SK-N-SH (cell line): Measurements from ENCODE around the gene VASN. TPM values are rescaled to one million over a fixed set of nuclear protein-coding genes. Genes with fewer than 3 reads are reported as not detected.

Experiments used
- CTCF ChIA-PET: fragments of 300-600, 350-600 bp; formaldehyde crosslinking; extraction: SDS; loops from one replicate; lab custom pipeline; 2021; lab: Yijun Ruan, JAX
- POLR2A ChIA-PET: fragments of 350-600 bp; sonication (Branson Sonifier 250); formaldehyde crosslinking; extraction: SDS; loops from one replicate; lab custom pipeline; 2020; ENCODE audit warnings: antibody characterized with exemption, inconsistent platforms; lab: Yijun Ruan, JAX
- DNase-seq: peaks from one replicate; pipeline ENCODE4 v3.0.0; 2012
- H2AFZ ChIP-seq: fragments of 200-600 bp; sonication (generic); 2 replicates; pipeline ENCODE4 v1.8.1; 2016; ENCODE audit warnings: antibody characterized with exemption, mild to moderate bottlenecking, low read depth
- H3F3A ChIP-seq: fragments of 200-600 bp; sonication (generic); replicated peaks from 2 replicates; pipeline ENCODE3; 2016; ENCODE audit warnings: antibody characterized with exemption, mild to moderate bottlenecking; ENCODE audit not compliant: insufficient read depth
- H3K27ac ChIP-seq, 2 experiments: fragments of 200-500 bp in 1 of 2; fragments of 200-600 bp in 1 of 2; sonication (Bioruptor generic) in 1 of 2; sonication (generic), shearing (Covaris generic) in 1 of 2; 2 replicates each; pipeline versions ENCODE4 v1.5.1 to v1.6.1; 2014 to 2016; ENCODE audit warnings: low read depth in 2 of 2, inconsistent platforms in 1 of 2, low read length in 1 of 2, mild to moderate bottlenecking in 1 of 2, mixed read lengths in 1 of 2
- H3K27me3 ChIP-seq: fragments of 200-600 bp; sonication (generic), shearing (Covaris generic); 2 replicates; pipeline ENCODE4 v1.6.1; 2016; ENCODE audit warnings: mixed run types; ENCODE audit not compliant: insufficient read depth
- H3K36me3 ChIP-seq, 2 experiments: fragments of 200-500 bp in 1 of 2; fragments of 200-600 bp in 1 of 2; sonication (Bioruptor generic) in 1 of 2; sonication (generic) in 1 of 2; replicated peaks in 1 of 2; 2 replicates each; pipeline versions ENCODE3 to v1.5.1; 2014 to 2016; ENCODE audit warnings: low read length in 1 of 2, mild to moderate bottlenecking in 1 of 2; ENCODE audit not compliant: insufficient read depth in 2 of 2, control insufficient read depth in 1 of 2
- H3K4me1 ChIP-seq, 2 experiments: fragments of 200-500 bp in 1 of 2; fragments of 200-600 bp in 1 of 2; sonication (Bioruptor generic) in 1 of 2; sonication (generic), shearing (Covaris generic) in 1 of 2; 2 replicates each; pipeline versions ENCODE4 v1.5.1 to v1.6.1; 2014 to 2016; ENCODE audit warnings: low read depth in 1 of 2, low read length in 1 of 2, mixed run types in 1 of 2; ENCODE audit not compliant: insufficient read depth in 2 of 2, control insufficient read depth in 1 of 2
- H3K4me2 ChIP-seq: fragments of 200-600 bp; sonication (generic), shearing (Covaris generic); 2 replicates; pipeline ENCODE4 v1.6.1; 2017; ENCODE audit warnings: mixed run types
- H3K4me3 ChIP-seq, 2 experiments: fragments of 200-500 bp in 1 of 2; fragments of 200-600 bp in 1 of 2; sonication (Bioruptor generic) in 1 of 2; sonication (generic), shearing (Covaris generic) in 1 of 2; 2 replicates each; pipeline versions ENCODE4 v1.5.1 to v1.8.1; 2014 to 2016; ENCODE audit warnings: low read depth in 2 of 2, inconsistent platforms in 1 of 2, low read length in 1 of 2, mild to moderate bottlenecking in 1 of 2, mixed read lengths in 1 of 2, moderate library complexity in 1 of 2
- H3K79me2 ChIP-seq: fragments of 200-600 bp; sonication (generic); 2 replicates; pipeline ENCODE4 v1.8.1; 2017; ENCODE audit warnings: mild to moderate bottlenecking; ENCODE audit not compliant: insufficient read depth
- H3K9ac ChIP-seq: fragments of 200-600 bp; sonication (generic); 2 replicates; pipeline ENCODE4 v1.6.1; 2017; ENCODE audit warnings: mixed run types
- H3K9me2 ChIP-seq: fragments of 200-600 bp; sonication (generic); 2 replicates; pipeline ENCODE4 v1.6.1; 2017; ENCODE audit warnings: mixed run types
- H3K9me3 ChIP-seq: fragments of 200-600 bp; sonication (generic); 2 replicates; pipeline ENCODE4 v1.6.1; 2017; ENCODE audit warnings: mixed run types, mild to moderate bottlenecking, moderate library complexity
- H4K20me1 ChIP-seq: fragments of 200-600 bp; sonication (generic); 2 replicates; pipeline ENCODE4 v1.6.1; 2017; ENCODE audit warnings: mild to moderate bottlenecking, mixed run types; ENCODE audit not compliant: insufficient read depth
- CHD2 ChIP-seq: fragments of 150-350 bp; IDR thresholded peaks from 2 replicates; pipeline ENCODE4 v1.6.1; 2018; ENCODE audit warnings: low read length; ENCODE audit not compliant: partially characterized antibody
- ELF1 ChIP-seq: IDR thresholded peaks from 2 replicates; pipeline ENCODE4 v1.4.0; 2012
- EP300 ChIP-seq, 2 experiments: IDR thresholded peaks; 2 replicates each; pipeline versions ENCODE4 v1.4.0 to v1.6.1; 2012; ENCODE audit warnings: borderline replicate concordance in 1 of 2, low read depth in 1 of 2, low read length in 1 of 2
- FOSL2 ChIP-seq: IDR thresholded peaks from 2 replicates; pipeline ENCODE4 v1.4.0; 2012; ENCODE audit warnings: low read depth, mild to moderate bottlenecking, moderate library complexity, borderline replicate concordance
- FOXM1 ChIP-seq: IDR thresholded peaks from 2 replicates; pipeline ENCODE4 v1.4.0; 2012; ENCODE audit warnings: low read depth, mild to moderate bottlenecking
- GABPA ChIP-seq: IDR thresholded peaks from 2 replicates; pipeline ENCODE4 v1.4.0; 2012; ENCODE audit warnings: low read depth, mild to moderate bottlenecking
- GATA2 ChIP-seq: sonication (generic); formaldehyde crosslinking; IDR thresholded peaks from 2 replicates; pipeline ENCODE4 v1.5.0; 2020; ENCODE audit warnings: mild to moderate bottlenecking, missing genetic modification reagents
- IRF3 ChIP-seq: fragments of 150-350 bp; IDR thresholded peaks from 2 replicates; pipeline ENCODE4 v1.6.1; 2016; ENCODE audit warnings: mild to moderate bottlenecking, low read depth, low read length
- MEF2A ChIP-seq: IDR thresholded peaks from 2 replicates; pipeline ENCODE4 v1.4.0; 2012; ENCODE audit warnings: low read depth, borderline replicate concordance
- MXI1 ChIP-seq: IDR thresholded peaks from 2 replicates; pipeline ENCODE4 v1.6.1; 2012; ENCODE audit warnings: mild to moderate bottlenecking, low read depth, low read length, improper control_type of control experiment
- NFIC ChIP-seq: IDR thresholded peaks from 2 replicates; pipeline ENCODE4 v1.4.0; 2012; ENCODE audit warnings: borderline replicate concordance
- NRF1 ChIP-seq: IDR thresholded peaks from 2 replicates; pipeline ENCODE4 v1.6.1; 2012; ENCODE audit warnings: low read depth, mild to moderate bottlenecking, low read length
- POLR2AphosphoS5 ChIP-seq: IDR thresholded peaks from 2 replicates; pipeline ENCODE4 v1.6.1; 2012; ENCODE audit warnings: low read depth, low read length
- RAD21 ChIP-seq: IDR thresholded peaks from 2 replicates; pipeline ENCODE4 v1.6.1; 2012; ENCODE audit warnings: mild to moderate bottlenecking, low read length
- RFX5 ChIP-seq: IDR thresholded peaks from 2 replicates; pipeline ENCODE4 v1.6.1; 2012; ENCODE audit warnings: mild to moderate bottlenecking, improper control_type of control experiment, low read length
- RXRA ChIP-seq: IDR thresholded peaks from 2 replicates; pipeline ENCODE4 v1.4.0; 2012; ENCODE audit warnings: low read depth, mild to moderate bottlenecking, borderline replicate concordance
- SIN3A ChIP-seq: IDR thresholded peaks from 2 replicates; pipeline ENCODE4 v1.6.1; 2012; ENCODE audit warnings: low read depth, mild to moderate bottlenecking, low read length, moderate library complexity, borderline replicate concordance
- SMC3 ChIP-seq: IDR thresholded peaks from 2 replicates; pipeline ENCODE4 v1.6.1; 2012; ENCODE audit warnings: low read depth, low read length, improper control_type of control experiment
- TAF1 ChIP-seq: IDR thresholded peaks from 2 replicates; pipeline ENCODE4 v1.6.1; 2012; ENCODE audit warnings: low read depth, mild to moderate bottlenecking, low read length, moderate library complexity, borderline replicate concordance
- TCF12 ChIP-seq: IDR thresholded peaks from 2 replicates; pipeline ENCODE4 v1.4.0; 2012
- TEAD4 ChIP-seq: IDR thresholded peaks from 2 replicates; pipeline ENCODE4 v1.4.0; 2012; ENCODE audit warnings: mild to moderate bottlenecking, borderline replicate concordance; ENCODE audit not compliant: insufficient read depth
- USF1 ChIP-seq: IDR thresholded peaks from 2 replicates; pipeline ENCODE4 v1.4.0; 2012; ENCODE audit warnings: low read depth, borderline replicate concordance
- USF2 ChIP-seq: fragments of 150-350 bp; IDR thresholded peaks from 2 replicates; pipeline ENCODE4 v1.6.1; 2017; ENCODE audit warnings: antibody characterized with exemption, low read length, low read depth, borderline replicate concordance
- YY1 ChIP-seq: IDR thresholded peaks from 2 replicates; pipeline ENCODE4 v1.4.0; 2012; ENCODE audit warnings: low read depth, mild to moderate bottlenecking
- ZBTB33 ChIP-seq: IDR thresholded peaks from 2 replicates; pipeline ENCODE4 v1.4.0; 2012; ENCODE audit warnings: low read depth, borderline replicate concordance
- WGBS: methylation state at CpG from one replicate; pipeline ENCODE4 v1.1.6; 2017; ENCODE audit warnings: low lambda C conversion rate; 5-methylcytosine and 5-hydroxymethylcytosine counted together
- polyA plus RNA-seq, 3 experiments: library from polyadenylated mRNA; depleted of rRNA; stranded (reverse); fragments of >200 nt; gene quantifications; 2 replicates each; pipeline ENCODE4 v1.2.3, GENCODE V29; 2012
- TF ChIP-seq, protein P1 (sequence below): IDR thresholded peaks from 2 replicates; pipeline ENCODE4; 2012

The VASN gene
- polyA plus RNA-seq, 1 of the 3 experiments (the other 2 are of a cell fraction): 37.4 TPM

- peak; percentile 99 for DNase-seq
- peaks cover 6 to 20% of the 10 kb centered on the region in 2 experiments; a peak in 1 of 4 replicates for H3K4me1 ChIP-seq
- peaks cover 29% of the 10 kb centered on the region; the same call in 1 of the 2 replicates for H3K79me2 ChIP-seq
- peaks cover 7% of the 10 kb centered on the region; the same call in 1 of the 2 replicates for H4K20me1 ChIP-seq
- 2% methylated on average over 10 of the region's 92 CpGs for WGBS
- no peaks in the 10 kb centered on the region for H3K27me3 ChIP-seq
- H3K9me3 ChIP-seq: no peaks in the 10 kb centered on the region
- H3K9ac ChIP-seq: peak within 1 kb of the TSS; percentile 82
- H3K27ac ChIP-seq: peak within 1 kb of the TSS; percentile 20 to 58; a peak in 2 of 4 replicates
- peaks cover 0 to 6% of the 10 kb centered on the region in 2 experiments for H3K36me3 ChIP-seq
- peak within 1 kb of the TSS; percentile 99 for H3K4me2 ChIP-seq
- ChIA-PET CTCF (interaction anchor here (0.9 to 13.6 kb wide), 5 partner anchors 14 to 91 kb away, joined by 3 to 189 read pairs (median 3); no protein-coding TSS in a partner anchor), POLR2A (interaction anchor here (1.2 to 2.1 kb wide), 2 partner anchors 24 to 65 kb away, joined by 3 to 10 read pairs; partner anchors contain the start of gene PAM16)
- H2AFZ ChIP-seq: peak within 1 kb of the TSS; percentile 80
- peaks cover 4% of the 10 kb centered on the region for H3F3A ChIP-seq
- H3K9me2 ChIP-seq: no peaks in the 10 kb centered on the region
- peak within 1 kb of the TSS; percentile 78 to 87 for H3K4me3 ChIP-seq
- TF ChIP-seq USF1 (peak; percentile 97), RFX5 (no peak), TEAD4 (no peak), TCF12 (no peak), SMC3 (no peak), EP300 (IDR thresholded peaks at IDR 0.05; ENCODE audit: borderline replicate concordance in 1 of 2, low read depth in 1 of 2, low read length in 1 of 2) (no peak), MEF2A (no peak), TAF1 (no peak), ZBTB33 (no peak), CHD2 (peak; percentile 30), ELF1 (no peak), NRF1 (peak; percentile 52; the same call in 1 of the 2 replicates), YY1 (no peak), FOXM1 (no peak), GATA2 (CRISPR knock-in tag) (no peak), MXI1 (peak; percentile 97), RXRA (no peak), RAD21 (no peak), POLR2AphosphoS5 (no peak), IRF3 (peak; percentile 40; the same call in 1 of the 2 replicates), USF2 (peak; percentile 78), NFIC (no peak), GABPA (no peak), SIN3A (peak; percentile 74; the same call in 1 of the 2 replicates), FOSL2 (no peak)
- TF ChIP-seq, protein P1, sequence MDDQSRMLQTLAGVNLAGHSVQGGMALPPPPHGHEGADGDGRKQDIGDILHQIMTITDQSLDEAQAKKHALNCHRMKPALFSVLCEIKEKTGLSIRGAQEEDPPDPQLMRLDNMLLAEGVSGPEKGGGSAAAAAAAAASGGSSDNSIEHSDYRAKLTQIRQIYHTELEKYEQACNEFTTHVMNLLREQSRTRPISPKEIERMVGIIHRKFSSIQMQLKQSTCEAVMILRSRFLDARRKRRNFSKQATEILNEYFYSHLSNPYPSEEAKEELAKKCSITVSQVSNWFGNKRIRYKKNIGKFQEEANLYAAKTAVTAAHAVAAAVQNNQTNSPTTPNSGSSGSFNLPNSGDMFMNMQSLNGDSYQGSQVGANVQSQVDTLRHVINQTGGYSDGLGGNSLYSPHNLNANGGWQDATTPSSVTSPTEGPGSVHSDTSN: no peak
Measured at GRCh38 chr16:4416200-4417032, 44.8 kb downstream of the VASN start, which contains the start of gene CORO7. Gene CORO7 (minus strand): TSS chr16:4416596. CDS start chr16:4416518, 78 bp downstream.
